SHP77 treated with DMSO at 0.1 percent for 48 hours (cell line): ENCODE data around the gene DNAJC24.

Experiments
- DNase-seq: peaks from one replicate; lab custom pipeline; 2025; lab: John Stamatoyannopoulos, UW

The DNAJC24 gene

GRCh38 chr11:31415435-31415834, 45.8 kb downstream of the DNAJC24 start:
- no peak for DNase-seq

- no peak for DNase-seq
These were observed 47.7 kb downstream of the DNAJC24 start for GRCh38 chr11:31417357-31417756.

- no peak for DNase-seq
These were observed 48.2 kb downstream of the DNAJC24 start for GRCh38 chr11:31417816-31418215.

- DNase-seq, result no peak
These were observed 49.5 kb downstream of the DNAJC24 start for GRCh38 chr11:31419138-31419537.

GRCh38 chr11:31419669-31420068, 50.0 kb downstream of the DNAJC24 start:
- no peak for DNase-seq

DNA sequence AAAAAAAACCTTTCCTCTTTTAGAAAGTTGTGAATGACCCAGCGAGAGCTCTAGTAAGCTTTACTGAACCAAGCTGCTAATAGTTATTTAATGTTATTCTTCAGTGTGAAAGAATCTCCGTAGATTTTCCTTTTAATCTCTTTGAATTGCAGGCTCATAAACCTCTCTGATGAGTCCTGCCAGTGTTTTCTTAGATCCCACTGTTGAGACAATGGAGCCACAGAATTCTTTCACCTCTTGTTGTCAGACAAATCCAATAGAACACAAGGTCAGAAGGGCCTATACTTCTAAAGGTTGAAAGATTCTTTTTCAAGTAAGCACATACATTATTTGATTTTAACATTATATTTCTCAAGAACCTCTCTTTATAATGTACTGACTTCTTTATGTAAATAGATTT, 52.2 kb downstream of the DNAJC24 start:
- DNase-seq, result no peak

- DNase-seq, result no peak
These were observed 53.0 kb downstream of the DNAJC24 start for GRCh38 chr11:31422703-31423102.

DNA sequence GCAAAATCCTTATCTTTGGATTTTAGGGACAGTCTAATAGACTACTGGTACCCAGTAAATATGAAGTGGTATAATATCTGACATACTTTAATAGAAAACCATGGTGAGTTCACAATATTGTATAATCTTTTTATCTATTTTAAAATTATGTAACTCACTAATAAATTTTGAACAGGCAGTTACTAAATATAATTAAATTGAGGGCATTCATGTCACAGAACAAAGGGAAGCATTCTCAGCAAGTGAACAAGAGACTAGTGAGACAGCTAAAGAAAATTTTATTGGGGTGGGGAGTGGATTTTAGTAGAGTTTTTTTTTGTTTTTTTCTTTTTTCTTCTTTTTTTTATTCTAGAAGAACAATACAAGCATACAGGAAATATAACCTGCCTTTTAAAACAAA, 55.0 kb downstream of the DNAJC24 start:
- no peak for DNase-seq

DNA sequence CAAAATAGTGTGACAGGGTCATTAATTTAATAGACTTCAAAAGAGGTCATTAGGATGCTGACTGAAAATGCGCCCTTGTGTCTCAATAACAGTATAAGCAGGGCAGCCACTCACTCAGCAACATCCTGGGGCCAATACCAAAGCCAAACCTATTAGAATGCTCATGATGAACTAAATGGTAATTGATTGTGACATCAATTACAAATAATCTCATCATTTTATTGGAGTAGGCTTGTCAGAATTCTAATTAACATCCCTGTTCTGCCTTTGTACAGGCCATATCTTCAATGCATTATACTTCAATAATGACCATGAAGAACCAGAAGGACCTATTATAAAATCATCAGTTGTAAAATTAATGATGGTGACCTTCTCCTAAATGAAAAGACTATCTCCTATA, 64.2 kb downstream of the DNAJC24 start:
- no peak for DNase-seq

- no peak for DNase-seq
These were observed 68.2 kb downstream of the DNAJC24 start for GRCh38 chr11:31437742-31438435.

DNA sequence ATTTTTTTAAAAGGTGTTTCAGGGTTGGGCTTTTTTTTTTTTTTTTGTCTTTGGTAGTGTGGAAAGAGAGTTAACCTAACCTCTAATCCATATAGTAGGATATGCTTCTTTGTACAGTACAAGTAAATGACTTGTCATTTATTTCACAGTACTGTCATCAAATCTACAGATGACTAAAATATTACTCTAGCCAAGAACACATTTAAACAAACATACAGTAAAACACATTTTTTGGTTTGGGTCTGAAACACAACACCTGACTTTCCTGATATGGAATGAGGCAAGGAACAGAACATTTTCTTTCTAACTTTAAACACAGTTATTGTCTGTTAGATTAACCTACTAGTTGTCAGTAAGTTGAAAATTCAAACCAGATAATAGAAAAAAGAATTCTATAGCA, 71.6 kb downstream of the DNAJC24 start:
- no peak for DNase-seq

DNA sequence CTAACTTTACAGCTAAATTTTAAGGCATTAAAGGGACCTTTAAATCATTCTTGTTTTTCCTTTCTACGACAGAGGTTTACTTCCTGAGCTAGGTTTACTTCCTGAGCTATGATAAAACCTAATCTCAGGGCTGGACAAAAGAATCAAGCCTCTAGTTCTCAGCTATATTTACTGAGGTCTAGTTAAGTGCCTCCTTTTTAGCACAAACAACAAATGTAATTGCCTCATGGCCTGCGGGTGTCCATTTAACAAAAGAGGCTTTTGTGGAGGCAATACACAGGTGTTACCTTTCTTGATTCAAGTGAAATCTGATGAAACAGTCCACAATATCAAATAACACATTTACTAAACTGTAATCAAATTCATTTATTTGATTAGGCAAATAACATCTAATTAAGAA, 72.4 kb downstream of the DNAJC24 start:
- DNase-seq, result peak; percentile 48

DNA sequence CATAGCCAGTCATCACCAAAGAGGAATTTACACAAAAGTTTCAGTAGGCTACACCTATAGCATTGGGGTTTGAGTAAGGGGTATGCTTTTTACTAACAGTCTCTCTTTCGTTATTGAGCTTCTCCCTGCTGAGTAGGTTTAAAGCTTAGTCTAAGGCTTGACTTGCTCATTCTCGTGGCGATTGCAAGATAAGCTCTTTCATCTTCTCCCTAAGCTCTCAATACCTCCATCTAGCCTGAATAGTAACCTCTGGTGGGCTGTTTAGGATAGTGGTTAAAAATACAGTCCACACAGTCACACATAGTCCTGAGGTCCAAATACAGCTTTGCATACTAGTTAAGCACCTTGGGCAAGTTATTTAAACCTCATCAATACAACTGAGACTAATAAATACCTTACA, 74.1 kb downstream of the DNAJC24 start:
- no peak for DNase-seq

- DNase-seq, result no peak
These were observed 76.0 kb downstream of the DNAJC24 start for GRCh38 chr11:31445621-31446020.

DNA sequence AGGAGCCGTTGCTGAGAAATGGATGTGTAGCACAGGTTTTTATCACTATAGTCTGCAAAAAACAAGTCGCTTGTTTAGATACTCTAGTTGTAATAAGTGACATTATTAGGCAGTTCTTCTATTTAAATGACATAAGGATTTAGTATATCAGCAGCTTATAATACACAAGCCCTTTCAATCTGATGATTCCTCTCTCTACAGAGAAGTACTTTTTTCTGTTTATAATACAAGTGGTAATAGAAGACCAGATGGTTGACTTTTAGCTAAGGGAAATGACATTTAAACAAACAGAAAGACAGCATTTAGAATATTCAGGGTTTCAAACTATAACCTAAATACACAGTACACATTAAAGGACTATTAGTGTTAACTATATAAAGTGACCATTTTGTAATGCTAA, 79.4 kb downstream of the DNAJC24 start:
- DNase-seq, result no peak

- DNase-seq, result no peak
These were observed 81.2 kb downstream of the DNAJC24 start for GRCh38 chr11:31450841-31451240.

DNA sequence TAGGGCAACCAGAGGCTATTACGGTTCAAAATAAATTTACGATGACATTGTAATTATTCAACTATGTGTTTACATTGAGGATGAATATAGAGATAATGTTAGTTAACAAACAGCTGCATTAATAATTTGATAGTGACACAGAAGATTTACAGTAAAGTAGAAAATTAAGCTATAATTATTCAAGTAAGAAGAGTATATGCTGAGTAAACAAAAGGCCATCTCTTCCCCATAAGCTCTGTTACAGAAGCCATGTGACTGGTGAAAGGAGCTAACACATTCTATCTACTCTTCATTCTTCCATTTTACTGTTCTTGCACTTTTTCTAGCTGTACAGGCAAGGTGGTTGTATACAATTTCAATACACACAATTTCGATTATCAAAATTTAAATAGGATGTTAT, 85.5 kb downstream of the DNAJC24 start:
- no peak for DNase-seq

GRCh38 chr11:31464436-31464835, 94.8 kb downstream of the DNAJC24 start:
- no peak for DNase-seq

DNA sequence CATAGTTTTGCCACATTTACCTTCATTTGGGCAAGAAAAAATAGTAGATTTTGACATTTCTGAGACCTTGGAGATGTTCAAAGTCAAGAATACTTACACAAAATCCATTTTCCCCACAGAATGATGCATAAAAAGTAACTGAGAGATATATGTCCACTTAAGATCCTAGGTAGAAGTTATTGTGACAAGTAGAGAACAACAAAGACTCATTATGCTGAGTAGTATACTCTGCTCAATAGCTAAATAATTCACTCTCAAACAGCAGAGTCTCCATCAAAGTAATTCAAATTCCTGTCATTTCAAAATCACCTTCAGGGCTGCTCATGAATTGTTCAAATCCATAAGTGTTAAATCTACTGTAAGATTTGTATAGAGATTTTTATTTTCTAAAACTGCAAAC, 104.4 kb downstream of the DNAJC24 start:
- no peak for DNase-seq

DNA sequence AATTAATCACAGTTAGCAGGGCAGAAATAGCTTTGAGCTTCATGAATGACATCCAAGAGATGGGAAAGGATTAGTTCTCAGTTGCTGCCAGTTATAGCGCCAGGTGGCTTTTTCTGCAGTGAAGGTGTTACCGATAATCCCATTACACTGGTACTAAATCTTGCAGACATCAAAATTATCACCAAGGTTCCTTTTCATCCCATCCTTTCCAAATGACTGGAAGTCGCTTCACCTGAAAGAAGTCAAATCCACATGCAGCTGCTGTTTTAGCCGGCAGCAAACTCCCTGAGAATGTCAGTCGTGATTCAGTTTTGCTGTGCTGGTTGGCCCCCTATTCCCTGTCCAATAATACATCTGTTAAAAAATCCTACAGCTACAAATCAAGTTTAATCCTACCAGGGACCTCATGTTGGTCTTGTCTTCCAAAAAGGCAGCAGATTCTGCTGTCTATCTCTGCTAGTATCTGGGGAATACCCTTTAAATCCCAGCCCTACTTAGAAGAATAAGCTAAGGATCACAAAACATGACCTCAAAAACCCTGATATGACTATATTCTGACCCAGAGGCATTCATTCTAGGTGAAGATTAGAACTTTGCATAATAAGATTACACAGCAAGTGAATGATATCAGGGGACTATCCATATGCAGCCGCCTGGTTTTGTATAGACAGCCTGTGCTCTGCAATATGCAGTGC, 108.0 kb downstream of the DNAJC24 start:
- no peak for DNase-seq

GRCh38 chr11:31478223-31478590, 108.5 kb downstream of the DNAJC24 start:
- DNase-seq, result no peak

DNA sequence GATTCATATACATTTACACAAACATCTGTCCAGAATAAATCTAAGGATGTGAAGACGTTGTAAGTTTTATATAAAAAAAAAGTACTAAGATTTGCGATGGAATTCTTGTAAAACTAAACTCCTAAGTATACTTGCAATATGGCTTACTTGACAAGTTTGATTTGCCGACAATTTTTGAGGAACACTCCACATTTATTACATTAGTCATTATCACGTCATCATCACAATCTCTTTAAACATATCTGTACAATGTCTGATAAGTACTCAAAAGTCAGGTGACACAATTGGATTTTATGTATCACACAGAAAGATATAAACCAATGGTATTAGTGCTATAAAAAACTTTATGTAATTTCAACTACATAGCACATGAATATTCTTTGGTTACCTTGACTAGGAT, 109.4 kb downstream of the DNAJC24 start:
- DNase-seq, result no peak

DNA sequence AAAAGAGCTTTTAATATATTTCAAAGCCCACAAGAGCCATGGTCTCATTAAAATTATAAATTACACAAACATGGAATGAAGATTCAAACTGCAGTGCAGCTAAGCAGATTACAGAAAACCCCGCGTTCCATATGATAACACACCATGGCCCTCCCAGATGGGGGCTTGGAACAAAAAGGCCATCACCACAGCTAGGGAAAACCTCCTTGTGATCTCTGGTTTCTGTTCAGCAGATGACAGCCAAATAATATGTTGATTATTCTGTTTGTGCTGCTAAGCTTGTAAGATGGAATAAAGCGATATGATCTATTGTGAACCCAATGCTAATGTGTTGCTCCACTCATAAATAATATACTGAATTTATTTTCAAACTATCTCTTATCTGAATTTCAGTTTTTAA, 111.3 kb downstream of the DNAJC24 start:
- DNase-seq, result no peak
